Bronchial epithelial cell (primary cell): ENCODE data around the gene USP35. TPM values are rescaled to one million over a fixed set of nuclear protein-coding genes. Genes with fewer than 3 reads are reported as not detected.

Experiments used
- DNase-seq: peaks from one replicate; pipeline ENCODE4 v3.0.0-alpha.2; 2010; ENCODE audit warnings: low read depth
- FAIRE-seq: peaks from 2 replicates; lab custom pipeline; 2011; peaks lifted over from hg19 to GRCh38; lab: Jason Lieb, UNC
- H3K27me3 ChIP-seq: 2 replicates; pipeline ENCODE4 v1.5.1; 2011; ENCODE audit warnings: low read length; ENCODE audit not compliant: control insufficient read depth, insufficient read depth
- H3K36me3 ChIP-seq: 2 replicates; pipeline ENCODE4 v1.5.1; 2011; ENCODE audit warnings: low read length; ENCODE audit not compliant: control insufficient read depth, insufficient read depth
- H3K4me3 ChIP-seq: 2 replicates; pipeline ENCODE4 v1.5.1; 2011; ENCODE audit warnings: mild to moderate bottlenecking, low read depth, low read length, control low read depth
- total RNA-seq: library from RNA; depleted of rRNA; stranded (reverse); fragments of >200 nt; gene quantifications from 2 replicates; pipeline ENCODE4 v1.2.1, GENCODE V29; 2014
- TF ChIP-seq, protein P1 (sequence below): IDR thresholded peaks from 2 replicates; pipeline ENCODE4 v1.5.1; 2011; ENCODE audit warnings: mild to moderate bottlenecking, moderate library complexity, low read length, control low read depth, inconsistent platforms; ENCODE audit not compliant: insufficient read depth, severe bottlenecking

The USP35 gene
- total RNA-seq, 1 donor from 2014 or later, result 3.7 TPM

DNA sequence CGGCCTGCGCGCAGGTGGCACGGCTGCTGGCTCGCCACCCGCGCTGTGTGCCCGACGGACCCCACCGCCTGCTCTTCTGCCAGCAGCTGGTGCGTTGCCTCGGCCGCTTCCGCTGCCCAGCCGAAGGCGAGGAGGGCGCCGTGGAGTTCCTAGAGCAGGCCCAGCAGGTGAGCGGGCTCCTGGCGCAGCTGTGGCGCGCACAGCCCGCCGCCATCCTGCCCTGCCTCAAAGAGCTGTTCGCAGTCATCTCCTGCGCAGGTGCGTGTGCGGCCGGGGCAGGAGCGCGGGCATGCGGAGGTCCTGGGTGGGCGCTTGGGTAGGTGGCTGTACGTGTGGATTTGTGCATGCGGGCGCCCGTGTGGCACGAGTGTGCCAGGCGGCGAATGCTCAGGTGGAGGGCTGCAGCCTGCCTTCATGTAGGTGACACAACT, 8.0 kb downstream of the USP35 start:
- H3K36me3 ChIP-seq, result peaks cover 14% of the 10 kb centered on the region
- H3K4me3 ChIP-seq, result no peak overlapping the region
- no peak for FAIRE-seq
- no peak for DNase-seq
- TF ChIP-seq, protein P1, sequence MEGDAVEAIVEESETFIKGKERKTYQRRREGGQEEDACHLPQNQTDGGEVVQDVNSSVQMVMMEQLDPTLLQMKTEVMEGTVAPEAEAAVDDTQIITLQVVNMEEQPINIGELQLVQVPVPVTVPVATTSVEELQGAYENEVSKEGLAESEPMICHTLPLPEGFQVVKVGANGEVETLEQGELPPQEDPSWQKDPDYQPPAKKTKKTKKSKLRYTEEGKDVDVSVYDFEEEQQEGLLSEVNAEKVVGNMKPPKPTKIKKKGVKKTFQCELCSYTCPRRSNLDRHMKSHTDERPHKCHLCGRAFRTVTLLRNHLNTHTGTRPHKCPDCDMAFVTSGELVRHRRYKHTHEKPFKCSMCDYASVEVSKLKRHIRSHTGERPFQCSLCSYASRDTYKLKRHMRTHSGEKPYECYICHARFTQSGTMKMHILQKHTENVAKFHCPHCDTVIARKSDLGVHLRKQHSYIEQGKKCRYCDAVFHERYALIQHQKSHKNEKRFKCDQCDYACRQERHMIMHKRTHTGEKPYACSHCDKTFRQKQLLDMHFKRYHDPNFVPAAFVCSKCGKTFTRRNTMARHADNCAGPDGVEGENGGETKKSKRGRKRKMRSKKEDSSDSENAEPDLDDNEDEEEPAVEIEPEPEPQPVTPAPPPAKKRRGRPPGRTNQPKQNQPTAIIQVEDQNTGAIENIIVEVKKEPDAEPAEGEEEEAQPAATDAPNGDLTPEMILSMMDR, result no peak
- no peaks in the 10 kb centered on the region for H3K27me3 ChIP-seq

GRCh38 chr11:78197816-78198215, 9.1 kb downstream of the USP35 start:
- FAIRE-seq (no peak), DNase-seq (no peak)
- Histone ChIP-seq H3K27me3 (no peaks in the 10 kb centered on the region), H3K36me3 (peaks cover 14% of the 10 kb centered on the region), H3K4me3 (no peak overlapping the region)
- TF ChIP-seq, protein P1, result no peak

DNA sequence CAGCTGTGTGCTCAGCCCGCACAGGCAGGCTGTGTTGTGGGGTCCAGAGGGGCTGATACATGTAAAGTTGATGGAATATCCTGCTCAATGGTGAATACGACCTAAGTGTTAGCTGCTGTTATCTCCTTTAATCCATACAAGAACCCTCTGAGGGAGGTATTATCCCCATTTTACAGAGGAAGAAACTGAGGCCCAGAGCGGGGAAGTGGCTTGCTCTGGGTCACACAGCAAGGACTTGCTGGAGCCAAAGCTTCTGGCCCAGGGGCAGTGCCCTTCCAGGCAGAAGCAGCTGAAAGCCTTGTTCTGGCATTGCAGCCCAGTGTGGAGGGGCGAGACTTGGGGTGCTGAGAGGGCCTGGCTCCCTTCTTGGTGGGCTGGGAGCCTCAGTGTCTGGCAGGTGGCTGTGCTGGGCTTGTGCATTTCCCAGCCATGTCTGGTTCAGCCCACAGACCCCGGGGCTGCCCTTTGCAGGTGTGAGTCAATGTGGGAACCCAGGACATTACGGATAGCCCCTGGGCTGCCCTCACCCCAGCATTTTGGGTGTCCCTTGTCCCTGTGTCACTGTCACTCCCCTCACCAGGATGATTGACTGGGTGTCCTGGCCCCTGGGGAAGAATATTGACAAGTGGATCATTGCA, 10.4 kb downstream of the USP35 start:
- peaks cover 14% of the 10 kb centered on the region for H3K36me3 ChIP-seq
- TF ChIP-seq, protein P1, result no peak
- no peak for FAIRE-seq

DNA sequence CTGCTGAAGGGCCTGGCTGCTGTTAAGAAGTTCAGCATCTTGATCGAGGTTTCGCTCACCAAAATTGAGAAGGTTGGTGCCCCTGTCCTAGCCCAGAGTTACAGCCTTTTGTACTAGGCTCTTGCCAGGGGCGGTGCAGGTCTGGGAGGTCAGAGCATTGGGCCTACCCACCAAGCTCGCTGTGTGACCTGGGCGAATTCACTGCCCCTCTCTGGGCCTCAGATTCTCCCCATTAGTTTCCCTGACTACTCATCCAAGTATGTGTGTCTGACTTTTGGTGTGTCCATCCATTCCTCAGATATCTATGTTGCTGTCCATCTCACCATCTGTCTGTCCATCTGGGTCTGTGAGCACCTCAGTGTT, 10.9 kb downstream of the USP35 start:
- FAIRE-seq, result no peak
- no peak for DNase-seq
- no peak overlapping the region for H3K4me3 ChIP-seq
- no peaks in the 10 kb centered on the region for H3K27me3 ChIP-seq
- peaks cover 14% of the 10 kb centered on the region for H3K36me3 ChIP-seq
- TF ChIP-seq, protein P1, result no peak

More for the DNA sequence above, 10.4 kb downstream of the USP35 start:
- DNase-seq, result no peak
- Histone ChIP-seq H3K4me3 (no peak overlapping the region), H3K27me3 (no peaks in the 10 kb centered on the region)

- FAIRE-seq, result no peak
- no peak for DNase-seq
Observed at GRCh38 chr11:78200061-78200460, 11.3 kb downstream of the USP35 start.

More at GRCh38 chr11:78200061-78200460, 11.3 kb downstream of the USP35 start:
- Histone ChIP-seq H3K36me3 (peaks cover 14% of the 10 kb centered on the region), H3K27me3 (no peaks in the 10 kb centered on the region), H3K4me3 (no peak overlapping the region)
- TF ChIP-seq, protein P1, result no peak
